HFFc6 (cell line): ENCODE measurements around the gene TRPC6. TPM values are rescaled to one million over a fixed set of nuclear protein-coding genes. Genes with fewer than 3 reads are reported as not detected.
"Not testable (repeated sequence)": the region's sequence is repeated elsewhere in the genome, so short reads cannot be mapped to it uniquely, and the experiment has no call there.

Experiments used
- DNase-seq: peaks from one replicate; pipeline ENCODE4 v3.0.0-alpha.2; 2018
- H3K27ac Mint-ChIP-seq: 2 replicates; pipeline ENCODE4 v1.8.0; 2020; ENCODE audit warnings: mild to moderate bottlenecking, mixed read lengths
- H3K27me3 Mint-ChIP-seq: 2 replicates; pipeline ENCODE4 v1.8.0; 2021; ENCODE audit warnings: mild to moderate bottlenecking, moderate library complexity, mixed read lengths; ENCODE audit not compliant: insufficient read depth
- H3K36me3 Mint-ChIP-seq: 2 replicates; pipeline ENCODE4 v1.8.0; 2021; ENCODE audit warnings: low read depth, mixed read lengths
- H3K4me1 Mint-ChIP-seq: 2 replicates; pipeline ENCODE4 v1.8.0; 2020; ENCODE audit warnings: low read depth, mixed read lengths
- H3K4me3 Mint-ChIP-seq: 2 replicates; pipeline ENCODE4 v1.8.0; 2020; ENCODE audit warnings: mild to moderate bottlenecking, moderate library complexity, mixed read lengths
- H3K9me3 Mint-ChIP-seq: 2 replicates; pipeline ENCODE4 v1.8.0; 2020; ENCODE audit warnings: mild to moderate bottlenecking, mixed read lengths
- CTCF ChIP-seq: fragments of 200-600 bp; sonication (generic); IDR thresholded peaks from 2 replicates; pipeline ENCODE4 v1.5.0; 2021; ENCODE audit warnings: antibody characterized with exemption, mild to moderate bottlenecking
- total RNA-seq, 6 experiments: library from RNA; stranded (reverse); fragmentation: NEBNext Ultra II Directional; extraction: Animal tissue kit (Norgen Biotek cat#: 25700); gene quantifications; 2 replicates in 1 of 6; 3 replicates in 5 of 6; pipeline ENCODE4 v1.2.3, GENCODE V29; 2021

The TRPC6 gene
- total RNA-seq, 6 experiments from 2014 or later = not detected

- Mint-ChIP-seq H3K4me3 (no peak overlapping the region), H3K36me3 (no peaks in the 10 kb centered on the region; the same call in 1 of the 2 replicates), H3K4me1 (peaks cover 18% of the 10 kb centered on the region; the same call in 1 of the 2 replicates), H3K27me3 (no peaks in the 10 kb centered on the region), H3K9me3 (peaks cover 32% of the 10 kb centered on the region), H3K27ac (peak overlapping the region; percentile 69; the same call in 1 of the 2 replicates)
- TF ChIP-seq CTCF = no peak
- peak; percentile 54 for DNase-seq
Measured at GRCh38 chr11:101442171-101442570, 141.6 kb downstream of the TRPC6 start.

- H3K27me3 Mint-ChIP-seq = no peaks in the 10 kb centered on the region
- H3K9me3 Mint-ChIP-seq = peaks cover 32% of the 10 kb centered on the region
- H3K4me1 Mint-ChIP-seq = peaks cover 15% of the 10 kb centered on the region; the same call in 1 of the 2 replicates
- no peak overlapping the region for H3K4me3 Mint-ChIP-seq
- no peak for TF ChIP-seq CTCF
- H3K36me3 Mint-ChIP-seq = no peaks in the 10 kb centered on the region; the same call in 1 of the 2 replicates
- peak overlapping the region; percentile 69; the same call in 1 of the 2 replicates for H3K27ac Mint-ChIP-seq
- DNase-seq = peak; percentile 2
Measured at GRCh38 chr11:101441747-101442146, 142.1 kb downstream of the TRPC6 start.

GRCh38 chr11:101439488-101439887 lies 144.3 kb downstream of the TRPC6 start:
- no peak for DNase-seq
- Mint-ChIP-seq H3K27ac (no peak overlapping the region), H3K36me3 (no peaks in the 10 kb centered on the region; the same call in 1 of the 2 replicates), H3K27me3 (no peaks in the 10 kb centered on the region), H3K4me3 (no peak overlapping the region), H3K9me3 (peaks cover 32% of the 10 kb centered on the region), H3K4me1 (no peaks in the 10 kb centered on the region; the same call in 1 of the 2 replicates)
- TF ChIP-seq CTCF = no peak

- H3K27me3 Mint-ChIP-seq, H3K36me3 Mint-ChIP-seq, H3K4me3 Mint-ChIP-seq, H3K4me1 Mint-ChIP-seq, H3K27ac Mint-ChIP-seq, DNase-seq: not testable (repeated sequence)
- H3K9me3 Mint-ChIP-seq = peaks cover 24% of the 10 kb centered on the region
Measured at GRCh38 chr11:101438708-101439107, 145.1 kb downstream of the TRPC6 start.

GRCh38 chr11:101438126-101438525 lies 145.7 kb downstream of the TRPC6 start:
- no peak overlapping the region for H3K4me3 Mint-ChIP-seq
- TF ChIP-seq CTCF = no peak
- no peaks in the 10 kb centered on the region; the same call in 1 of the 2 replicates for H3K36me3 Mint-ChIP-seq
- H3K9me3 Mint-ChIP-seq = peaks cover 22% of the 10 kb centered on the region
- no peak overlapping the region for H3K27ac Mint-ChIP-seq
- no peaks in the 10 kb centered on the region; the same call in 1 of the 2 replicates for H3K4me1 Mint-ChIP-seq
- H3K27me3 Mint-ChIP-seq = no peaks in the 10 kb centered on the region
- no peak for DNase-seq

- H3K36me3 Mint-ChIP-seq = no peaks in the 10 kb centered on the region; the same call in 1 of the 2 replicates
- no peaks in the 10 kb centered on the region; the same call in 1 of the 2 replicates for H3K4me1 Mint-ChIP-seq
- H3K27me3 Mint-ChIP-seq = no peaks in the 10 kb centered on the region; the same call in 1 of the 2 replicates
- H3K4me3 Mint-ChIP-seq = no peak overlapping the region
- no peak overlapping the region for H3K27ac Mint-ChIP-seq
- TF ChIP-seq CTCF = peak; percentile 70; the same call in 1 of the 2 replicates
- peaks cover 30% of the 10 kb centered on the region for H3K9me3 Mint-ChIP-seq
- DNase-seq = no peak
Measured at GRCh38 chr11:101436511-101437142, 147.2 kb downstream of the TRPC6 start.
